H1 (cell line): ENCODE results near the gene RRAS2. TPM values are rescaled to one million over a fixed set of nuclear protein-coding genes. Genes with fewer than 3 reads are reported as not detected.

Experiments
- ATF2 ChIP-seq: IDR thresholded peaks from 2 replicates; pipeline ENCODE4 v1.6.1; 2012; ENCODE audit warnings: low read length, inconsistent platforms
- CHD2 ChIP-seq: IDR thresholded peaks from 2 replicates; pipeline ENCODE4 v1.6.1; 2012; ENCODE audit warnings: low read length, improper control_type of control experiment
- CHD7 ChIP-seq: fragments of 300-600 bp; sonication (generic); IDR thresholded peaks from 2 replicates; pipeline ENCODE4 v1.7.1; 2012; ENCODE audit warnings: low read length, moderate library complexity, mild to moderate bottlenecking, inconsistent platforms; ENCODE audit not compliant: insufficient replicate concordance
- CREB1 ChIP-seq: IDR thresholded peaks from 2 replicates; pipeline ENCODE4 v1.6.1; 2012; ENCODE audit warnings: inconsistent platforms
- CTBP2 ChIP-seq: IDR thresholded peaks from 2 replicates; pipeline ENCODE4 v1.7.0; 2011; ENCODE audit warnings: borderline replicate concordance, mild to moderate bottlenecking, moderate library complexity, mixed read lengths, low read length; ENCODE audit not compliant: insufficient read depth, insufficient read length
- HDAC6 ChIP-seq: IDR thresholded peaks from one replicate; pipeline ENCODE4 v1.7.1; 2012; ENCODE audit warnings: low read depth, mild to moderate bottlenecking, inconsistent platforms, low read length, moderate library complexity
- JUN ChIP-seq: IDR thresholded peaks from 2 replicates; pipeline ENCODE4 v1.6.1; 2011; ENCODE audit warnings: low read depth, mild to moderate bottlenecking, improper control_type of control experiment, low read length
- MAFK ChIP-seq: IDR thresholded peaks from 2 replicates; pipeline ENCODE4 v1.6.1; 2012; ENCODE audit warnings: low read depth, mild to moderate bottlenecking, improper control_type of control experiment, low read length
- PHF8 ChIP-seq: fragments of 200-600 bp; sonication (generic); conservative IDR thresholded peaks from 2 replicates; pipeline ENCODE4 v1.7.1; 2012; ENCODE audit warnings: low read depth, mild to moderate bottlenecking, inconsistent platforms, low read length, moderate library complexity
- SIX5 ChIP-seq: IDR thresholded peaks from 2 replicates; pipeline ENCODE4 v1.6.1; 2011; ENCODE audit warnings: mild to moderate bottlenecking, low read depth, low read length
- polyA plus RNA-seq, 7 experiments: library from polyadenylated mRNA; depleted of rRNA in 3 of 7; stranded (reverse) in 5 of 7; unstranded in 2 of 7; fragments of >200 nt in 5 of 7; fragments of 200-250 nt in 2 of 7; gene quantifications; 1 replicate in 5 of 7; 2 replicates in 1 of 7; 4 replicates in 1 of 7; pipeline versions ENCODE4 v1.2.1 to v1.2.3, GENCODE V29; 2011 to 2013; ENCODE audit warnings: missing spikeins in 2 of 7, mixed read lengths in 2 of 7
- total RNA-seq: library from RNA; stranded (reverse); fragmentation: NEBNext Ultra II Directional; extraction: Animal tissue kit (Norgen Biotek cat#: 25700); gene quantifications from 2 replicates; pipeline ENCODE4 v1.2.1, GENCODE V29; 2021

Gene RRAS2
- total and polyA plus RNA-seq, 2 of the 8 experiments (the other 6 are each of a cell fraction or from before 2014, with no cell fraction given) = 72.3 to 234 TPM

- TF ChIP-seq CHD7 = no peak
- TF ChIP-seq ATF2 = no peak
- TF ChIP-seq MAFK = no peak
- no peak for TF ChIP-seq JUN
- no peak for TF ChIP-seq CTBP2
- no peak for TF ChIP-seq CREB1
- no peak for TF ChIP-seq PHF8
- no peak for TF ChIP-seq SIX5
- TF ChIP-seq CHD2 = no peak
- no peak for TF ChIP-seq HDAC6
Measured at GRCh38 chr11:14350716-14351238, 8.2 kb downstream of the RRAS2 start (continued).
